Dedifferentiated amniotic fluid mesenchymal stem cell (primary cell): Measurements from ENCODE around the gene SLC44A5.
"Not testable (repeated sequence)": the region's sequence is repeated elsewhere in the genome, so short reads cannot be mapped to it uniquely, and the experiment has no call there.

Experiments
- DNase-seq: peaks from one replicate; pipeline ENCODE4 v3.0.0-alpha.2; 2016; ENCODE audit errors: extremely low spot score

Gene SLC44A5

DNA sequence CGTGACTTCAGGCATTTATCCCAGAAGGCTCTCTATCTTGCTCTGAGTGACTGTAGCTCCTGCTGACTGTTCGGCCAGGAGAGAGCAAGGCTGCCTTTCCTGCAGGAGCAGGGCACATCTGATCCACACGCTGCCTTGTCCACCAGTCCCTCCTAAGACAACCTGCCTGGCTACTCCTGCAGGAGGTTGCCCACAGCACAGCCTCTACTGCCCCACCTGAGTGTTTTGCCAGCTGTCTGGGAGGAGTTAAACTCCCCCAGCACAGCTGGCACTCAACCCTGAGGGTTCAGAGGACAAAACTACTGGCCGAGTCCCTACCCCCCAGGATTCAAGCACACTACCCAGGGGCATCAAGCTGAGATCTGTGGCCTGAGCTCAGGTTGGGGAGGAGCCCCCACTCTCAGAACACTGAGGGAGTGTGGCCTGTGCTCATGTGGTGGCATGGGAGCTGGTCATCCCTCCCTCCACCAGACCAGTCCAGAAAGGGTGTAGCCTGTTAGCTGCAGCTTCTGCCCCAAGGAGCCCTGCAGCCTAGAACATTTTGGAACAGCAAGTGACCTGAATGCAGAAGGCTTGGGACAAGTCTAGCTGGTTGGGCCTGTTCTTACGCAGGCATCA, 237.3 kb downstream of the SLC44A5 start:
- no peak for DNase-seq

- DNase-seq = no peak
These were observed 244.3 kb downstream of the SLC44A5 start for GRCh38 chr1:75366595-75366994.

- DNase-seq = no peak
These were observed 249.7 kb downstream of the SLC44A5 start for GRCh38 chr1:75361260-75361659.

DNA sequence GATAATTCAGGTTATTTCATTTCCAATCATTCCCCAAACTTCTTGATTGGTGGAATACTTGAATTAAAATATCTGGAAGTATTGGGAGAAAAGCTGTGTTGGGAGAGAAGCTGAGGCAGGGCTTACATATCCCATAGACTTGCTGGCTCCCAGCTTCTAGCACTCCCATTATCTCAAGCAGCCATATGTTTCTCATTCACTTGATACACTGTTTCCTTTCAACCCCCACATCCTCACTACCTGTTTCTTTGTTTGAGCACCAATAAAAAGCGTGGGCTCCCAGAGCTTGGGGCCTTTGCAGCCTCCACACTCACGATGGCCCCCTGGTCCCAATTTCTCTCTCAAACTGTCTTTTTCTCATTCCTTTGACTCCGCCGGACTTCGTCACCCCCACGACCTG, 256.6 kb downstream of the SLC44A5 start:
- not testable (repeated sequence) for DNase-seq

- DNase-seq = no peak
These were observed 257.9 kb downstream of the SLC44A5 start for GRCh38 chr1:75353051-75353450.

DNA sequence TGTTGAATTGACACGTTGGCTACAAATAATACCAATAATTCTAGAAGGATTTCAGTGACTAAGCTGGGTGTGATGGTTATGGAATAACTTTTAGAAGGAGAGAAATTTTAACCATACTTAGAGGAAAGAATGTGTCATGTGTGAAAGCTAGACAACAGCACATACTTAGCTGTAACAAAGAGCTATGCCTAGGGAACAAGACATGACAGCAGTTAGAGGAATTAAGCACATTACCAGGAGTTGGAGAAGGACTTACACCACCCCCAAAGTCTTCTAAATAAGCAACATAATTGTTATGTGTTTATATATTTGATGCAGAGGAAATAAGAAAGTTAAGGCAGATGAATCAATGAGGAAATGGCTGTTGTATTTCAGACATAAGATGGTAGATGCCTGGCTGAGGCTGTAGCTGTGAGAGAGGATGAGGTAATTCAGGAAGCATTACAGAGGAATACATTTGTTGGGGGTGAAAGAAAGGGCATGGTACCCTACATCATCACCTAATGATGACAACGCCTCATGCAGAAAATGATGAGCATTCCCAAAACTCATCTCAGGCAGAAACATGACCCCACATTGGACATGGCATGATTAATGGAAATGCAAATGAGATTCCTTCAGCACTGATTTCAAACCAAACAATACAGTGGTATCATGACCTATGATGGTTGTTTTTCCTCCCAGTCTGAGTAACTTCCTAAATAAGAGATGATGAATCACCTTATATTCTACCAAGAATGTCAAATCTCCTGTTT, 265.2 kb downstream of the SLC44A5 start:
- peak; percentile 38 for DNase-seq

GRCh38 chr1:75342786-75343185, 268.1 kb downstream of the SLC44A5 start:
- no peak for DNase-seq

- DNase-seq = no peak
These were observed 269.4 kb downstream of the SLC44A5 start for GRCh38 chr1:75341537-75341936.

GRCh38 chr1:75338616-75339483, 272.1 kb downstream of the SLC44A5 start:
- no peak for DNase-seq

DNA sequence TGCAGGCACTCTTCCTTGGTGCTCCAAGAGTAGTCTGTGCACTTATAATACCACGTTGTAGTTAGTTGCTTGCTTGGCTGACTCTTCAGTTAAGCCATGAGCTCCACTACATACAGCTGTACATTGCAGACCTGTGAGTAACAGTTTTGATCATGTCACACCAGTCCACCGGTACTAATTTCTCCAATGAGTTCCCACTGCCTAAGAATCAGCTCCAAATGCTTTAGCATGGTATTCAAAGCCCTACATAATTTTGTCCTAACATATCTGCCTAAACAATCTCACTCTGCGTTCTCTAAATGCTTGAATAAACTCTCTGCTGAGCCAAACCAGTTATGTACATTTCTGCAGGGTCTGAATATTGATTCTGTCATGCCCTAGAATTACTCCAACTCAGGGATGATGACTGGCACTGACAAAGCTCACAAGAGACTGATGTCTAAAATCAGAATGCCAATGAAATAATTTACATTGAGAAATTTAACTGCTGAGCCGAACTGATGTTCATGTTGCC, 276.0 kb downstream of the SLC44A5 start:
- no peak for DNase-seq

GRCh38 chr1:75330624-75331023, 280.3 kb downstream of the SLC44A5 start:
- no peak for DNase-seq

- DNase-seq = no peak
These were observed 282.2 kb downstream of the SLC44A5 start for GRCh38 chr1:75328691-75329090.

- no peak for DNase-seq
These were observed 283.5 kb downstream of the SLC44A5 start for GRCh38 chr1:75327395-75327794.

- no peak for DNase-seq
These were observed 292.9 kb downstream of the SLC44A5 start for GRCh38 chr1:75317976-75318375.

GRCh38 chr1:75316230-75316629, 294.7 kb downstream of the SLC44A5 start:
- no peak for DNase-seq

DNA sequence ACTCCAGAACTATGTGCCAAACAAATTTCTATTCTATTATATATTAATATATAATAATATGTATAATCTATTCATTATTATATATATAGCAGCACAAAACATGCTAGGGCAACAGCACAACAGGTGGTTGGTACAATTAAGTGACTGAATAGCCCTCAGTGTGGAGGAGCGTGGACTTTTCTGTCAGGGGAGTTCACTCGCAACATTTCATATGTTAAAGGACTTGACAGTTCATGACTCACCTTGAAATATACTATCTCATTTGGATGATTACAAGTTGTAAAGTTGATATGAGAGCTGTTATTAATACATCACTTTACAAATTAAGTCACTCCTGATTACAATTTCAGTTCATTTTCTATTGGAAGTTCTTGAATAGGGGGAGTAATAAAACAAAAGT, 298.3 kb downstream of the SLC44A5 start:
- DNase-seq = no peak

- no peak for DNase-seq
These were observed 300.8 kb downstream of the SLC44A5 start for GRCh38 chr1:75310067-75310466.

DNA sequence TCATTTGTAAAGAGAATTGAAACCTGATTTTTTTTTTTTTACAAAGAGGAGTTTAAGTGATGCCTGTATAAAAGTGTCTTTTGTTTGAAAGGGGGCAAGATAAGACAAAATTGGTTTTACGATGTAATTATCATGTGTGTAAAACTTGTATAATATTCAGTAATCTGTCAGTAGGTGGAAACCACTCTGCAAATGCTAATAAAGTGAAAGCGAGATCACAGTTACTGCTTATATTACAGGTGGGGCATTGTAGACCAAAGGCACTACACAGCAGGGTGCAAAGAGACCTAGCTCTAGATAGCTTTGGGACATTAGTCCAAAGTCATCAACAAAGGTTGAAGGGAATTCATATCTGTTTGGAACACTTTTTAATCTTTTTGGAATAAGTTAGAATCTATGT, 302.5 kb downstream of the SLC44A5 start:
- no peak for DNase-seq

DNA sequence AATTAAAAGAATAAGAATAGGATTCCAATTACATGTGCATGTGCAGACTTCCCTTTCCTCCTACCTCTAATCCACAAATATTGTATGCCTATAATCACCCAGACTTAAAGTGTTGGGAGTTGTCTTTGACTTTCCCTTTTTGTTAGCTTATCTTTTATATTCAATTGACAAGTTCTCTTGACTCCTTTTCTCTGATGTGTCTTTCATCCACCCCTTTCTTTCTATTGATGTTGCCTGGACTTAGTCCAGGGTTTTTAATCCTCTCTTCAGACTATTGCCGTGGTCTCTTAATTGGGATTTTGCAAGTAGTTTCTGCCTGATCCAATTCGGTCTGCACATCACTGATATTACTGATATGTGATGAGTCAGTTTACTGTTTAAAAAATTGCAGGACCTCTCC, 305.9 kb downstream of the SLC44A5 start:
- no peak for DNase-seq

DNA sequence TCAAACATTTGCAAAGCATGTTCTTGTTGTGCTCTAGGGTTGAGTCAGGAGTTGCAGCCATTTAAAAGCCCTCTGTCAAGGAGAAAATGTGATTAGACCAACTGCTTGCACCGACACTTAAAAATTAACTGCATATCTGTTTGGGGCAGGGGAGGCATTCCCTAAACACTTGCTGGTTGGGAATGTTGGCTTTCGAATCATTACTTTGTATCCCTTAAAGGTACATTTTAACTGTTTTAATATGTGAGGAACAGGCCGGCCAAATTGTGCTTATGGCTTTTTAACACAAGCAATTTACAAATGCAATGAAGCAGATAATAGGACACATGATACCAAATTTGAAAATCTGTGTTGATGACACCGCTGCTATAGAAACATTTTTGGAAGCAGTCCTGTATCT, 317.6 kb downstream of the SLC44A5 start:
- DNase-seq = no peak

DNA sequence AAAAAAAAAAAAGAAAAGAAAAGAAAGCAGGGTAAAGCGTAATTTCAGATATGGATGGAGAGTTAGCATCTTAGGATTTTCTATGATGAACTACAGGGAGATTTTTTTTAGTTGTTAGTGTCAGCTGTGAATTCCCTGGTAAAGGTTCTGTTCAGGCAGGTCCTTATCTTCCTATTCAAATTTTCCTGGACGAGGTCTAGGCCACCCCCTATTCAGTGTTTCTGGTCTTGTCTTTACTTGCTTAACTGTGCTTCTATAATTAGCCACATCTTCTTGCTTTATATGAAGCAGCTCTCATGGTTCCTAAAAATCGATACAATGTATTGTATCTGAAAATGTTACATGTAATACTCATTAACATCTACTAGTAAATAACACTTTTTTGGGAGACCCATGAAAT, 318.9 kb downstream of the SLC44A5 start:
- no peak for DNase-seq

- DNase-seq = no peak
These were observed 334.5 kb downstream of the SLC44A5 start for GRCh38 chr1:75276385-75276784.
